GM21381 (cell line): ENCODE results near the gene SAP25.
A peak's percentile ranks its signal among the peaks of the same experiment; 100 is the strongest.
"Not testable (repeated sequence)": the region's sequence is repeated elsewhere in the genome, so short reads cannot be mapped to it uniquely, and the experiment has no call there.

Experiments used
- ATAC-seq: cut with Tn5 transposase; IDR thresholded peaks from one replicate; pipeline ENCODE4 v1.9.1; 2021; ENCODE audit warnings: mild to moderate bottlenecking, moderate library complexity; ENCODE audit not compliant: unreplicated experiment

The SAP25 gene

DNA sequence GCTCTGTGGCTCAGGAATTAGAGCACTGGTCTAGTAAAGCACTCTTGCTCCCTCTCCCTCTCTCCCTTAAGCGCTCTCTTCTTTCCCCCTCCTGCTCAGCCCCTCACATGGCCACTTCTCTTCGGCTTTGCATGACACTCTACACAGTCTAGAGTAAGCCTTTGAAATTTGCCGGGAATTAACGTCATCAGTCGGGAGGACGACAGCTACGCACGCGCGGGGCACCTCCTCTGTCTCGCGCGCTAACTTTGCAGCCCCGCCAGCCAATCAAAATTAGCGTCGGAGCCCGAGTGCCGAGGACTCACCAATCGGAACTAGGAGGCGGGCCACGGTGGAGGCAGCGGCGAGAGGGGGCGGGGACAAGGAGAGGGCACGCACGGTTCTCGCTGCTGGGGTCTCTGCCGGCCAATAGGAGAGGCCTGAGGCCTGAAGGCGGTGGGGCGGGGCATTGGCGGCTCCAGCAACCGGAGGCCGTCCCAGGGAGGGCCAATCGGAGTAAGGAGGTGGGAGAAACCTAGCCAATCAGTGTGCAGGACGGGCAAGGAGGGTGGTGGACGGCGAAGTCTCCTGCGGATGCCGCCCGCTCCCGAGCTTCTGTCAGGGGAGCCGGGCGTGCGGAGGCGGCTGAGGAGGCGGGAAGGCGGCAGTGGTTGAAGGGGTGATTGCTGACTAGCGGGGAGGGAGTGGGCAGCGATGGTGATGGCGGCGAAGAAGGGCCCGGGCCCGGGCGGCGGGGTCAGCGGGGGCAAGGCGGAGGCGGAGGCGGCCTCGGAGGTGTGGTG is 34.9 kb downstream of the SAP25 start, which contains the start of gene AGFG2:
TSS of gene AGFG2 (plus strand) at position 550 of the 782 bp plus-strand sequence. CDS start at position 694, 144 bp downstream.
- ATAC-seq, result peak; percentile 90

DNA sequence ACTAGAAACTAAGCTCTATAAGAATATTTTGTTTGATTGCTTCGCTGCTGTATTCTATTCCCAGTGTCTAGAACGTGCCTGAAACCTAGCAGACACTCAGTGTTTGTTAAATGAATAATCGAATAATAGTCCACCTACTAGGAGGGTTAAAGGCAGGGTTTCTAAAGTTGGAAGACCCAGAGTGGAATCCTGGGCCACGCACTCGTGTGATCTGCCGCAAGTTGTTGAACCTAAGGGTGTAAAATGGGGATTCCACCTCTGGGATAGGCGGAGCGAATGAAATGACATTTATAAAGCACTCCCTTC is 35.4 kb downstream of the SAP25 start:
- no peak for ATAC-seq

DNA sequence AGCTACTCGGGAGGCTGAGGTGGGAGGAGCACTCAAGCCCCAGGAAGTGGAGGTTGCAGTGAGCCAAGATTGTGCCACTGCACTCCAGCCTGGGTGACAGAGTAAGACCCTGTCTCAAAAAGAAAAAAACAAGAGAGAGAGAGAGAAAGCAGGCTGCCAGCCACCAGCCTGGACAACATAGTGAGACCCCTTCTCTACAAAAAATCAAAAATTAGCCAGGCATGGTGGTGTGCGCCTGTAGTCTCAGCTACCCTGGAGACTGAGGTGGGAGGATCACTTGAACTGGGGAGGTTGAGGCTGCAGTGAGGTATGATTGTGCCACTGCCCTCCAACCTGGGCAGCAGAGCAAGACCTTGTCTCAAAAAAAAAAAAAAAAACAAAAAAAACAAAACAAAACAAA is 37.0 kb downstream of the SAP25 start:
- ATAC-seq, result not testable (repeated sequence)

DNA sequence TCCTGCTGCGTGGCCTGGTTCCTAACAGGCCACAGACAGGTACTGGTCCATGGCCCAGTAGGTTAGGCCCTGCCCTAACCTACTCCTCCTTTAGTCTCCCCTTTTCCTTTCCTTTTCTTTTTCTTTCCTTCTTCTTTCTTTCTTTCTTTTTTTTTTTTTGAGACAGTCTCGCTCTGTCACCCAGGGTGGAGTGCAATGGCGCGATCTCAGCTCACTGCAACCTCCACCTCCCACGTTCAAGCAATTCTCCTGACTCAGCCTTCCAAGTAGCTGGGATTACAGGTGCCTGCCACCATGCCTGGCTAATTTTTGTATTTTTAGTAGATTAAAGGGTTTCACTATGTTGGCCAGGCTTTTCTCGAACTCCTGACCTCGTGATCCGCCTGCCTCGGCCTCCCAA is 37.7 kb downstream of the SAP25 start:
- ATAC-seq, result not testable (repeated sequence)

DNA sequence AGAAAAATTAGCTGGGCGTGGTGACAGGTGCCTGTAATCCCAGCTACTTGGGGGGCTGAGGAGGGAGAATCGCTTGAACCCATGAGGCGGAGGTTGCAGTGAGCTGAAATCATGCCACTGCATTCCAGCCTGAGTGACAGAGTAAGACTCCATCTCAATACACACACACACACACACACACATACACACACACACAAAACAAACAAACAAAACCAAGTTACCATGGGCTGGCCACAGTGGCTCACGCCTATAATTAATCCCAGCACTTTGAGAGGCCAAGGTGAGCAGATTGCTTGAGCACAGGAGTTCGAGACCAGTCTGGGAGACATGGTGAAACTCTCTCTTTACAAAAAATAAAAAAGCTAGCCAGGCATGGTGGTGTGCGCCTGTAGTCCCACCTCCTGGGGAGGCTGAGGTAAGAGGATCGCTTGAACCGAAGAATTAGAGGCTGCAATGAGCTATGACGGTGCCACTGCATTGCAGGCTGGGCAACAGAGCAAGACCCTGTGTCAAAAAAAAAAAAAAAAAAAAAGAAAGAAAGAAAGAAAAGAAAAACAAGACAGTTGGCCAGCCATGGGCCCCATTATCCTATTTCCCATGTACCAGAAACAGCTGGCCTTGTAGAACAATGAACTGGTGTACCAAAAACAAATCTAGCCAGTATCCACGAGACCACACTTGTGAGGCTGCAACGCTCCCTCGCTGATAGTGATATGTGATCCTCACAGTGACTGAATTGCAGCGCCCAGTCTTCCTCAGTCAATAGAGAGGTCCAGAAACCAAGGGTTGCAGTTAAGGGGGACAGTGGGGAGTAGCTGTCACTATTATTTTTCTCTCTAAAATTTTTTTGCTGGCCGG is 41.3 kb downstream of the SAP25 start:
- no peak for ATAC-seq

DNA sequence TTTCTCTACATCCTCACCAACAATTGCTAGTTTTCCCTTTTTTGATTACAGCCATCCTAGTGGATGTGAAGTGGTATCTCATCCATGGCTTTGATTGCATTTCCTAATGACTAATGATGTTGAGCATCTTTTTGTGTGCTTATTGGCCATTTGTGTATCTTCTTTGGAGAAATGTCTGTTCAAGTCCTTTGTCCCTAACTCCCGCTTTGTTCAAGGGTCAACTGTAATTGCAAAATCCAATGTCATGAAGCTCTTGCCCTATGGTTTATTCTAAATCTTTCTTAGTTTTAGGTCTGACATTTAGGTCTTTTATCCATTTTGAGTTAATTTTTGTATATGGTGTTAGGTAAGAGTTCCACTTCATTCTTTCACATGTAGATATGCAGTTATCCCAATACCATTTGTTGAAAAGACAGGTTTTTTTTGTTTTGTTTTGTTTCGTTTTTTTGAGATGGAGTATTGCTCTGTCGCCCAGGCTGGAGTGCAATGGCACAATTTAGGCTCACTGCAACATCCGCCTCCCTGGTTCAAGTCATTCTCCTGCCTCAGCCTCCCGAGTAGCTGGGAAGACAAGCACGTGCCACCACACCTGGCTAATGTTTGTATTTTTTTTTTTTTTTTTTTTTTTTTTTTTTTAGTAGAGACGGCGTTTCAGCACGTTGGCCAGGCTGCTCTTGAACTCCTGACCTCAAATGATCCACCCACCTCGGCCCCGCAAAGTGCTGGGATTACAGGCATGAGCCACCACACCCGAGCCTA is 45.4 kb downstream of the SAP25 start:
- ATAC-seq, result not testable (repeated sequence)

DNA sequence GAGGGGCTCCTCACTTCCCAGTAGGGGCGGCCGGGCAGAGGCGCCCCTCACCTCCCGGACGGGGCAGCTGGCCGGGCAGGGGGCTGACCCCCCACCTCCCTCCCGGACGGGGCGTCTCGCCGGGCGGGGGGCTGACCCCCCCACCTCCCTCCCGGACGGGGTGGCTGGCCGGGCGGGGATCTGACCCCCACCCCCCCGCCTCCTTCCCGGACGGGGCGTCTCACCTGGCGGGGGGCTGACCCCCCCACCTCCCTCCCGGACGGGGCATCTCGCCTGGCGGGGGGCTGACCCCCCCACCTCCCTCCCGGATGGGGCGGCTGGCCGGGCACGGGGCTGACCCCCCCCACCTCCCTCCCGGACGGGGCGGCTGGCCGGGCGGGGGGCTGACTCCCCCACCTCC is 50.5 kb downstream of the SAP25 start:
- not testable (repeated sequence) for ATAC-seq
